ENCODE measurements around the gene FRMPD4. TPM values are rescaled to one million over a fixed set of nuclear protein-coding genes. Genes with fewer than 3 reads are reported as not detected.

Gene FRMPD4
- total and polyA plus RNA-seq, 2 experiments from 2014 or later = 0.60 to 1.5 TPM

- Histone ChIP-seq H3K4me1 (ENCODE audit: low read depth) (no peaks in the 10 kb centered on the region), H3K27me3 (no peaks in the 10 kb centered on the region), H3K36me3 (no peaks in the 10 kb centered on the region), H3K27ac (no peak overlapping the region), H3K4me3 (no peak overlapping the region), H3K9me3 (ENCODE audit: low read depth) (no peaks in the 10 kb centered on the region)
- no peak for DNase-seq (ENCODE audit: low read depth in 1 of 2, low spot score in 1 of 2)
- TF ChIP-seq CTCF (IDR thresholded peaks at IDR 0.05; ENCODE audit: low read depth, low read length) = no peak
Observed at GRCh38 chrX:12378706-12379105, 240.4 kb downstream of the FRMPD4 start.

GRCh38 chrX:12379671-12380070 lies 241.4 kb downstream of the FRMPD4 start:
- H3K27me3 ChIP-seq = no peaks in the 10 kb centered on the region

GRCh38 chrX:12383196-12383595 lies 244.9 kb downstream of the FRMPD4 start:
- TF ChIP-seq CTCF (IDR thresholded peaks at IDR 0.05; ENCODE audit: low read depth, low read length) = peak; percentile 31
- H3K36me3 ChIP-seq = no peaks in the 10 kb centered on the region
- no peak for DNase-seq (ENCODE audit: low read depth in 1 of 2, low spot score in 1 of 2)

More at GRCh38 chrX:12379671-12380070, 241.4 kb downstream of the FRMPD4 start:
- TF ChIP-seq CTCF (IDR thresholded peaks at IDR 0.05; ENCODE audit: low read depth, low read length) = no peak
- Histone ChIP-seq H3K4me1 (ENCODE audit: low read depth) (no peaks in the 10 kb centered on the region), H3K36me3 (no peaks in the 10 kb centered on the region), H3K27ac (no peak overlapping the region), H3K9me3 (ENCODE audit: low read depth) (no peaks in the 10 kb centered on the region), H3K4me3 (no peak overlapping the region)
- DNase-seq (ENCODE audit: low read depth in 1 of 2, low spot score in 1 of 2) = no peak

GRCh38 chrX:12390301-12390700 lies 252.0 kb downstream of the FRMPD4 start:
- no peak for TF ChIP-seq CTCF (IDR thresholded peaks at IDR 0.05; ENCODE audit: low read depth, low read length)
- Histone ChIP-seq H3K27ac (no peak overlapping the region), H3K9me3 (ENCODE audit: low read depth) (no peaks in the 10 kb centered on the region), H3K4me3 (no peak overlapping the region), H3K27me3 (no peaks in the 10 kb centered on the region), H3K4me1 (ENCODE audit: low read depth) (no peaks in the 10 kb centered on the region), H3K36me3 (no peaks in the 10 kb centered on the region)
- peak in 1 of 2 donors; percentile 61 for DNase-seq (ENCODE audit: low read depth in 1 of 2, low spot score in 1 of 2)

More at GRCh38 chrX:12383196-12383595, 244.9 kb downstream of the FRMPD4 start:
- no peaks in the 10 kb centered on the region for H3K9me3 ChIP-seq (ENCODE audit: low read depth)
- no peak overlapping the region for H3K4me3 ChIP-seq
- H3K27ac ChIP-seq = no peak overlapping the region
- H3K27me3 ChIP-seq = no peaks in the 10 kb centered on the region
- H3K4me1 ChIP-seq (ENCODE audit: low read depth) = no peaks in the 10 kb centered on the region

GRCh38 chrX:12396584-12396983 lies 258.3 kb downstream of the FRMPD4 start:
- no peak for TF ChIP-seq CTCF (IDR thresholded peaks at IDR 0.05; ENCODE audit: low read depth, low read length)
- Histone ChIP-seq H3K27me3 (no peaks in the 10 kb centered on the region), H3K9me3 (ENCODE audit: low read depth) (no peaks in the 10 kb centered on the region), H3K4me1 (ENCODE audit: low read depth) (no peaks in the 10 kb centered on the region), H3K4me3 (no peak overlapping the region), H3K27ac (no peak overlapping the region), H3K36me3 (no peaks in the 10 kb centered on the region)
- DNase-seq (ENCODE audit: low read depth in 1 of 2, low spot score in 1 of 2) = no peak

GRCh38 chrX:12400218-12400617 lies 261.9 kb downstream of the FRMPD4 start:
- Histone ChIP-seq H3K27ac (no peak overlapping the region), H3K27me3 (no peaks in the 10 kb centered on the region), H3K9me3 (ENCODE audit: low read depth) (no peaks in the 10 kb centered on the region), H3K36me3 (no peaks in the 10 kb centered on the region), H3K4me1 (ENCODE audit: low read depth) (no peaks in the 10 kb centered on the region), H3K4me3 (no peak overlapping the region)
- no peak for DNase-seq (ENCODE audit: low read depth in 1 of 2, low spot score in 1 of 2)
- TF ChIP-seq CTCF (IDR thresholded peaks at IDR 0.05; ENCODE audit: low read depth, low read length) = no peak

Data from cardiac muscle cell (in vitro differentiated cells and primary cell).